OCI-LY7 (cell line): ENCODE data around the gene POLR2E. TPM values are rescaled to one million over a fixed set of nuclear protein-coding genes. Genes with fewer than 3 reads are reported as not detected.

Source experiments
- BruUV-seq: library from RNA; stranded (reverse); fragments of 400-500 nt; replicated peaks from 2 replicates; lab custom pipeline; 2021; lab: Mats Ljungman, UMichigan
- CTCF ChIA-PET: fragments of 300-600 bp; sonication (Branson Sonifier 250); formaldehyde crosslinking; loops from one replicate; lab custom pipeline; 2022; ENCODE audit warnings: antibody characterized with exemption; ENCODE audit not compliant: unreplicated experiment; lab: Charles Lee
- POLR2A ChIA-PET: fragments of 300-600 bp; sonication (Branson Sonifier 250); formaldehyde crosslinking; loops from one replicate; lab custom pipeline; 2022; ENCODE audit warnings: antibody characterized with exemption; lab: Charles Lee
- DNase-seq: peaks from one replicate; pipeline ENCODE4 v3.0.0-alpha.2; 2015; ENCODE audit warnings: low spot score
- H2AFZ ChIP-seq: fragments of 200-600 bp; sonication (generic), shearing (Covaris generic); 2 replicates; pipeline ENCODE4 v1.6.1; 2014; ENCODE audit warnings: mild to moderate bottlenecking, antibody characterized with exemption, low read length, moderate library complexity
- H3K27ac ChIP-seq: fragments of 200-600 bp; sonication (generic); 2 replicates; pipeline ENCODE4 v1.5.1; 2014; ENCODE audit warnings: mixed run types, low read depth, mild to moderate bottlenecking, moderate library complexity, low read length, inconsistent platforms; ENCODE audit not compliant: poor library complexity, severe bottlenecking
- H3K36me3 ChIP-seq: fragments of 200-600 bp; sonication (generic); 2 replicates; pipeline ENCODE4 v1.6.1; 2014; ENCODE audit warnings: mild to moderate bottlenecking, antibody characterized with exemption, low read length, moderate library complexity, mixed read lengths; ENCODE audit not compliant: insufficient read depth
- H3K4me1 ChIP-seq: fragments of 200-600 bp; sonication (generic); 2 replicates; pipeline ENCODE4 v1.5.1; 2014; ENCODE audit warnings: mild to moderate bottlenecking, low read length; ENCODE audit not compliant: insufficient read depth, poor library complexity, severe bottlenecking
- H3K4me2 ChIP-seq: fragments of 200-600 bp; sonication (generic); 2 replicates; pipeline ENCODE4 v1.6.1; 2014; ENCODE audit warnings: mild to moderate bottlenecking, low read length
- H3K4me3 ChIP-seq: fragments of 200-600 bp; sonication (generic); 2 replicates; pipeline ENCODE4 v1.5.1; 2014; ENCODE audit warnings: mild to moderate bottlenecking, low read depth, low read length; ENCODE audit not compliant: poor library complexity, severe bottlenecking
- H3K79me2 ChIP-seq: fragments of 200-600 bp; sonication (generic); 2 replicates; pipeline ENCODE4 v1.6.1; 2016; ENCODE audit warnings: low read depth, mild to moderate bottlenecking, low read length, moderate library complexity, mixed read lengths; ENCODE audit not compliant: insufficient read depth
- H3K9me2 ChIP-seq: fragments of 200-600 bp; sonication (generic); 2 replicates; pipeline ENCODE4 v1.6.1; 2016; ENCODE audit warnings: mild to moderate bottlenecking, low read length, mixed read lengths; ENCODE audit not compliant: insufficient read depth
- H3K9me3 ChIP-seq: fragments of 200-600 bp; sonication (generic); 2 replicates; pipeline ENCODE4 v1.6.1; 2014; ENCODE audit warnings: mild to moderate bottlenecking, mixed run types, low read length, mixed read lengths
- H4K20me1 ChIP-seq: fragments of 200-600 bp; sonication (generic); 2 replicates; pipeline ENCODE4 v1.6.1; 2014; ENCODE audit warnings: mild to moderate bottlenecking, antibody characterized with exemption, low read length, moderate library complexity, mixed read lengths; ENCODE audit not compliant: insufficient read depth
- EZH2phosphoT487 ChIP-seq: fragments of 200-600 bp; sonication (generic); IDR thresholded peaks from 2 replicates; pipeline ENCODE4 v1.6.1; 2018; ENCODE audit warnings: low read depth, borderline replicate concordance, mild to moderate bottlenecking, mixed run types, antibody characterized with exemption, low read length, moderate library complexity, mixed read lengths
- intact Hi-C: fragments of 100-400 bp; cut with micrococcal nuclease; formaldehyde crosslinking; loops from one replicate; pipeline ENCODE4 v1.10.0; 2022; ENCODE audit not compliant: unreplicated experiment
- total RNA-seq, 2 experiments: library from RNA; depleted of rRNA in 1 of 2; stranded (reverse); fragments of >200 nt in 1 of 2; shearing (Covaris generic) in 1 of 2; gene quantifications; 2 replicates each; pipeline ENCODE4 v1.2.3, GENCODE V29; 2014 to 2022
- TF ChIP-seq, protein P1 (sequence below): fragments of 200-600 bp; sonication (generic); conservative IDR thresholded peaks from 2 replicates; pipeline ENCODE4 v1.5.1; 2014; ENCODE audit warnings: mild to moderate bottlenecking, antibody characterized with exemption, low read length, moderate library complexity, mixed read lengths

The POLR2E gene
- total RNA-seq, 2 experiments from 2014 or later, result 153 to 193 TPM

DNA sequence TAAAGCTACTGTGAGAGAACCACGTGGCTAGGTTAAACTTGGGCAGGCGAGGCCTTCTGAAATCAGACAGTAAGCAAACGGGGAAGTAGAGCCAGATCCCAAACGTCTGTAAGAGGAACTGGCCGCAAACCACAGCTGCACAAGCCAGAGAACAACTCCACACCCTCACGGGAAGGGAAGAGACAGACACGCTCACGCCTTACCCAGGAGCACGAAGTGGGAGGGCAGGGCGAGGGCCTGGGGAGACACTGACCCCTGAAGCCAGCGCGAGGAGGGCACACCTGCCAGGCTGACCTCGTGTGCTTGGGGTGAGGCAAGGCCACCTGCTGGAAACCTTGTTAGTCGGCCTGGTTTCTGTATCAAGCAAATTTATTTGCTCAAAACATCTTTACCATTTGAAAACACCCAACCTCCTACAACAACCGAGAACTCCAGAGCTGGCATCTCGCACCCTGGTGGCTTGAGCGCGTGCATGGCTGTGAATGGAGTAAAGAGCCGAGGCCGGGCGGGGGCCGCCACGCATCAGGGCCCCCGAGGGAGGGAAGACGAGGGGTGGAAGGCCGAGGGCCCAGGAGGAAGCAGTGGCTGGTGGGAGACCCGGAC lies 7.3 kb downstream of the POLR2E start:
- Histone ChIP-seq H3K27ac (peak overlapping the region; percentile 83), H3K4me1 (peaks cover 30% of the 10 kb centered on the region), H4K20me1 (no peaks in the 10 kb centered on the region), H3K79me2 (peaks cover 2% of the 10 kb centered on the region; the same call in 1 of the 2 replicates), H3K4me2 (peak overlapping the region; percentile 51), H3K9me3 (no peaks in the 10 kb centered on the region), H3K9me2 (no peaks in the 10 kb centered on the region), H3K36me3 (peaks cover 90% of the 10 kb centered on the region), H2AFZ (no peak overlapping the region), H3K4me3 (no peak overlapping the region)
- no peak for TF ChIP-seq EZH2phosphoT487
- TF ChIP-seq, protein P1, sequence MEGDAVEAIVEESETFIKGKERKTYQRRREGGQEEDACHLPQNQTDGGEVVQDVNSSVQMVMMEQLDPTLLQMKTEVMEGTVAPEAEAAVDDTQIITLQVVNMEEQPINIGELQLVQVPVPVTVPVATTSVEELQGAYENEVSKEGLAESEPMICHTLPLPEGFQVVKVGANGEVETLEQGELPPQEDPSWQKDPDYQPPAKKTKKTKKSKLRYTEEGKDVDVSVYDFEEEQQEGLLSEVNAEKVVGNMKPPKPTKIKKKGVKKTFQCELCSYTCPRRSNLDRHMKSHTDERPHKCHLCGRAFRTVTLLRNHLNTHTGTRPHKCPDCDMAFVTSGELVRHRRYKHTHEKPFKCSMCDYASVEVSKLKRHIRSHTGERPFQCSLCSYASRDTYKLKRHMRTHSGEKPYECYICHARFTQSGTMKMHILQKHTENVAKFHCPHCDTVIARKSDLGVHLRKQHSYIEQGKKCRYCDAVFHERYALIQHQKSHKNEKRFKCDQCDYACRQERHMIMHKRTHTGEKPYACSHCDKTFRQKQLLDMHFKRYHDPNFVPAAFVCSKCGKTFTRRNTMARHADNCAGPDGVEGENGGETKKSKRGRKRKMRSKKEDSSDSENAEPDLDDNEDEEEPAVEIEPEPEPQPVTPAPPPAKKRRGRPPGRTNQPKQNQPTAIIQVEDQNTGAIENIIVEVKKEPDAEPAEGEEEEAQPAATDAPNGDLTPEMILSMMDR, result peak; percentile 45
- CTCF ChIA-PET, result no interaction called here
- POLR2A ChIA-PET, result no interaction called here
- intact Hi-C loops, result no loop called here
- TSS peak; percentile 67 for BruUV-seq
- peak; percentile 71 for DNase-seq

DNA sequence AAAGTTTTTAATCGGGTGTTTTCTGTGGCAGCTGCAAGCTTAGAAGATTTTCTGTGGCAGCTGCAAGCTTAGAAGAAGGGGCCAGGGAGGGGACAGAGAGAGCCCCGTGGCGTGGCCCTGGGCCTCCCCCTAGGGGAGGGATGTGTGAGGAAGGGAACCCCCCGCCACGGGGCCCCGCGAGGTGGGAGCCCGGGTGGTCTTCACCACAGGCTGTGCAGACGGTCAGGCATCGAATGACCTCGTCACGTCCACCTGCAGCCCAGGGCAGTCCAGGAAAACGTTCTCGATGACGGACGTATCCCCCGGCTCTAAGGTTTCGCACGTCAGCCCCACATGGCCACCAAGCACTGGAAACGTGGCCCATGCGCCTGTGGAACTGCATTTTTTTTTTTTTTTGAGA lies 8.6 kb downstream of the POLR2E start:
- no peak for DNase-seq
- H3K4me2 ChIP-seq, result no peak overlapping the region
- no TSS peak for BruUV-seq
- H3K79me2 ChIP-seq, result no peaks in the 10 kb centered on the region
- H4K20me1 ChIP-seq, result no peaks in the 10 kb centered on the region
- no peaks in the 10 kb centered on the region for H3K9me3 ChIP-seq
- peaks cover 87% of the 10 kb centered on the region for H3K36me3 ChIP-seq
- ChIA-PET POLR2A (no interaction called here), CTCF (no interaction called here)
- no peak overlapping the region for H3K4me3 ChIP-seq
- TF ChIP-seq, protein P1, result no peak
- no peak for TF ChIP-seq EZH2phosphoT487
- H2AFZ ChIP-seq, result no peak overlapping the region
- H3K4me1 ChIP-seq, result peaks cover 35% of the 10 kb centered on the region
- no peak overlapping the region for H3K27ac ChIP-seq
- intact Hi-C loops, result no loop called here
- H3K9me2 ChIP-seq, result no peaks in the 10 kb centered on the region

DNA sequence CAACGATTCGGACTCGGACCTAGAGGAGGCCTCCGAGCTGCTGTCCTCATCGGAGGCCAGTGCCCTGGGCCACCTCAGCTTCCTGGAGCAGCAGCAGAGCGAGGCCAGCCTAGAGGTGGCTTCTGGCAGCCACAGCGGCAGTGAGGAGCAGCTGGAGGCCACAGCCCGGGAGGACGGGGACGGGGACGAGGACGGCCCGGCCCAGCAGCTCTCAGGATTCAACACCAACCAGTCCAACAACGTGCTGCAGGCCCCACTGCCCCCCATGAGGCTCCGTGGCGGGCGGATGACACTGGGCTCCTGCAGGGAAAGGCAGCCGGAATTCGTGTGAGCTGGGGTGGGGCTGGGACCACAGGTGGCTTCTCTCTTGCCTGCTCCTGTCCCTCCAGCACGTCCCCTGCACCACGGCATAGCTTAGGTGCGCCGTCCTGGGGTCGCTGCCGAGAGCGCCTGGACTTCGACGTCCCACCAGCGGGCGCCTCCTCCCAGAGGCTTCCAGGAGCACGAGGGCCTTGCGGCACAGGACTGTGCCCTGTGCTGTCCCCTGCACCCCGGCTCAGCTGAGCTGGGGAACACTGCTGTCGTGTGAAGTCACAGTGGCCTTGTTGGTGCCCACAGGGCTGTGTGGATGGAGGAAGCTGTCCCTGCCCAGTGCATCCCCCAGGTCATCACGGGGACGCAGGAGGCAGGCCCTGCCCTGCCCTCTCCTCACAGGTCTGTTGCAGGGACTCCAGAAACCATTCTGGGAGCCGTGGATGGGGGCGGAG lies 9.3 kb downstream of the POLR2E start:
- intact Hi-C loops, result no loop called here
- H3K4me1 ChIP-seq, result peaks cover 35% of the 10 kb centered on the region
- CTCF ChIA-PET, result no interaction called here
- TF ChIP-seq EZH2phosphoT487, result no peak
- TF ChIP-seq, protein P1, result no peak
- no peak for DNase-seq
- H3K9me2 ChIP-seq, result no peaks in the 10 kb centered on the region
- TSS peak; percentile 84 for BruUV-seq
- no peak overlapping the region for H3K4me3 ChIP-seq
- POLR2A ChIA-PET, result no interaction called here
- no peak overlapping the region for H2AFZ ChIP-seq
- H3K27ac ChIP-seq, result no peak overlapping the region
- no peak overlapping the region for H3K4me2 ChIP-seq
- H3K79me2 ChIP-seq, result no peaks in the 10 kb centered on the region
- H3K36me3 ChIP-seq, result peaks cover 87% of the 10 kb centered on the region
- no peaks in the 10 kb centered on the region for H3K9me3 ChIP-seq
- H4K20me1 ChIP-seq, result no peaks in the 10 kb centered on the region
